Right ventricle myocardium inferior (tissue), 1 donor: ENCODE results near the gene FER. TPM values are rescaled to one million over a fixed set of nuclear protein-coding genes. Genes with fewer than 3 reads are reported as not detected.

Experiments used
- ATAC-seq: fragments of 200-7000 bp; cut with Tn5 transposase; one replicate; pipeline ENCODE4 v1.9.1; 2020; ENCODE audit warnings: mild to moderate bottlenecking, moderate library complexity
- DNase-seq: peaks from one replicate; pipeline ENCODE4 v3.0.0; 2021; ENCODE audit errors: missing footprints
- intact Hi-C: fragments of 100-400 bp; cut with DNase I; formaldehyde crosslinking; loops from one replicate; pipeline ENCODE4 v1.11.0; 2022
- total RNA-seq: library from RNA; stranded (reverse); fragmentation: NEBNext Ultra II Directional; extraction: Animal tissue kit (Norgen Biotek cat#: 25700); gene quantifications from one replicate; pipeline ENCODE4 v1.2.1, GENCODE V29; 2021
- donor health status: DM: no; HTN: yes; CAD: no; lungs with severe emphysema.

Gene FER
- total RNA-seq, 1 donor from 2014 or later: 11.8 TPM

DNA sequence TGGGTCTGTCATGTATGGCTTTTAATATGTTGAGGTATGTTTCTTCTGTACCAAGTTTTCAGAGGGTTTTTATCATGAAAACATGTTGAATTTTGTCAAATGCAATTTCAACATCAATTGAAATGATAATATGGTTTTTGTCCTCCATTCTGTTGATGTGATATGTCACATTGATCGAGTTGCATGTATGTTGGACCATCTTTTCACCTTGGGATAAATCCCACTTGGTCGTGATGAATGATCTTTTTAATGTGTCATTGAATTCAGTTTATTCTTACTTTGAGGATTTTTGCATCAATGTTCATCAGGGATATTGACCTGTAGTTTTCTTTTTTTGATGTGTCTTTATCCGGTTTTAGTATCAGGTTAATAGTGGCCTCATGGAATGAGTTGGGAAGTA lies 373.5 kb downstream of the FER start:
- intact Hi-C loops: no loop called here
- no peak for DNase-seq
- no peak for ATAC-seq

DNA sequence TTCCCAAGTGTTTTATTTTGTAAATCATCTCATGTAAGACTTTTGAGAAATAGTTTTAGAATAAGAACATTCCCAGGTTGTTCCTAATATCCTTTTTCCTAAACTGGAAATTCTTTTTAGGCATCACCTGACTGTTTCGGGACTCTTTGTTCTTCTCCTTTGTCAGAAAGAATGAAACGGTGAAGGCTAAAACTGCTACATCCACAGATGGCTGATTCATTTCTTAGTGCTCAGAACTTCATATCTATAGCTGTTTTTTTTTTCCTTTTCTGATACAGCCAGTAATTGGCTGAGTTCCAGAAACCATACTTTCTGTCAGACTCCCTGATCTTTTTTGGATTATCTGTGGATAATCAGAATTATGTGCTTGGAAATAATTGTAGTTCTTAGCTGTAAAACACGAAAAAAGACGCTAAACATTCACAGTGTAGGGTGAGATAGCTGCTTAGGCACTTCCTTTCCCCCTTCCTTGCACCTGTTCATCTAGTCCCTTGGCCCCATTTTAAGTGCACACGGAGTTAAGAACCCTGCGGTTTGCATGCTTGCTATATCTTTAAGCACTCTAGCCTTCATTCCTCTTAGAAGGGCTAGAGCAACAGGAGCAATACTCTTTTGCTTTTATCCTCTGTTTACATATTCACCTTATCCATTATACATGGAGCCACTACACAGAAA lies 378.2 kb downstream of the FER start:
- intact Hi-C loops: no loop called here
- no peak for DNase-seq
- ATAC-seq: no peak

GRCh38 chr5:109126481-109126880 lies 378.8 kb downstream of the FER start:
- intact Hi-C loops: no loop called here
- DNase-seq: no peak
- no peak for ATAC-seq

DNA sequence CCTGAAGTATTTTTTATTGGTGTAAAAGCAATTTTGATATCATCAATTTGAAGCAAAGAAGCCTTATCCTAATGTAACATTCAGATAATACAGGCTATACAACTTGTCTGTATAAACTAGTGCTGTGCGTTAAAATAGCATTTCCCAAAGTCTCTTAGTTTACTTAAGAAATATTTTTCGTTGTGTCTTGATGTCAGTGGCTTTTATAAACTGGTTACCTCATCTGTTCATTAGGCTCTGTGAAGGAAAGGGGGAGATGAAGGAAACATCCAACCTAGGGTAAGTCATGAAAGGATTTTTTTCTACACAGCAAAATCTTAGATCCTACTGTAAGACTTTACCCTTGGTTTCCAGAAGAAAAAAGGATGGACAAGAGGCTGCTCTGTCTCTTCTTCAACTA lies 389.2 kb downstream of the FER start:
- no peak for DNase-seq
- no peak for ATAC-seq
- intact Hi-C loops: no loop called here

DNA sequence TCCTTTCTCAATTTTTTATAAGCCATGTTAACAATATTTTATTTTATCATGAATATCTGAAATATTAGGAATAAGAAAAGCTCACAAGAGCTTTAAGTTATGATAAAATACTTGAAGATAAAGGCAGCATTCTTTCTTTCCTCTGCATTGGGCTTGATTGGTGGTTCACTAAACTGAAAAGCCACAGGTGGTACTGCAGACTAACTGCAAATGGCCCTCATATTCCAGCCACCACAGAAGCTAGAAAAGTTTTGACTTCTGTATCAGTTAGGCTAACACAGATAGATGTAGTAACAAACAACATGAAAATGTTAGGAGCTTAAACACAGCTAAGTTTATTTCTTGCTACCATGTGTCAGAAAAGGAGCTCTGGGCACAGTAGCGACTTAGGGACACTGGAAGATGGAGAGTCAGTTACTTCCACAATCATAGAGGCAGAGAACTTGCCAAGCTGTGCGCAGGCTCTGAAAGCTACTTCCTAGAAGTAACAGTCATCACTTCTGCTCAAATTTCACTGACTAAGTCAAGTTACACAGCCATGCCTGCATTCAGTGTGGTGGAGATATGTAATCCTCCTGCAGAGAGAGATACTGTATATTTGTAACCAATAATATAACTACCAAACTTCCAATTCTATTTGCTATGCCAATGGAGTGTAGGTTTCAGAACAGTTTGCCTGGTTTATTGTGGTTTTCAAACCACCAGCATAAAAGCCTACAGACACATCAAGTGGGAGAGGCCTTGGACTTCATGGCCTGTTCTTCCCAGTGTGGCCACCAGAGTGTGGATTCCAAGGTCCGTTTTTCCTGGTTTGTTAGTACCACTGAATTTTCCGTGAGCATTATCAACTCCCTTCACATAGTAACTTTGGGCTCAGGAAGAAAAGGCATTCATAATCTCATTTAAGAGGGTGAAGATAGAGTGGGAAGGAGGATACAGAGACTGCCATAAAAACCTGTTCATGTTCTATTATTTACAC lies 393.8 kb downstream of the FER start:
- DNase-seq: no peak
- intact Hi-C loops: no loop called here
- ATAC-seq: no peak

DNA sequence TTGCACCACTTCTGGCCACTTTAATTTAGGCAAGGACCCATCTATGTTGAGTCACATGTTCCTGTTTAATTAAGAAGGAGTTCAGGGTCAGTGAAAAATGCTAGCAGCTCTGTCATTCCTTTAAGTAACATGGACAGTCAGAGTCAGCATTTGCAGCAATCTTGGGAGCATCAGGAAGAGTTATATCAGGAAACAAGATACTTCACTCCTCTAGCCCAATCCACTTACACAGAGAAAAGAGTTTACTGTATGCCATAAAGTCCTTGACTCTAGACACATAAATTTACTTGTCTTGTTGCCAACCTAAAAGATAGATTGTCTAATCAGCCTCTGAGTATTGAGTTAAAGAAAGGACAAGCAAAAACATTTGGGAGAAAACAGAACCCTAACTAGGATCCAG lies 395.3 kb downstream of the FER start:
- ATAC-seq (no peak), DNase-seq (no peak)
- intact Hi-C loops: no loop called here

GRCh38 chr5:109145139-109145538 lies 397.4 kb downstream of the FER start:
- ATAC-seq (no peak), DNase-seq (no peak)
- intact Hi-C loops: no loop called here

DNA sequence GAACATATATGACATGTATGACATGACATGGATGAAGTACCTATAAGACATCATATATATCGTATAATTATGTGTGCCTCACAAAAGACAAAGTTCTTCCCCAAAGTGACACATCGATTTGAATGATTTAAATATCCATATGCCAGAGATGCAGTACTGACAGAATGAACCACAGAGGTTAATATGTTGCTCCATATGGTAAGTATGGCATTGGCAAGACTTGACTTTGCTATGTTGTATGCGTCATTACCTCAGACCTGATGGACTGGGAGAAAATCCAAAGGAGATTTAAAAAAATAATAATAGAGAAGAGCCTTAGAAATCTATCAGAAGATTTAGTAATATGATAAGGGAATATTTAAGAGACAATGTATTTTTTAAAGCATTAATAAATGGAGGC lies 398.9 kb downstream of the FER start:
- intact Hi-C loops: no loop called here
- no peak for DNase-seq
- ATAC-seq: no peak

GRCh38 chr5:109152565-109152964 lies 404.9 kb downstream of the FER start:
- ATAC-seq: no peak
- no peak for DNase-seq
- intact Hi-C loops: no loop called here

- ATAC-seq: no peak
- intact Hi-C loops: no loop called here
- DNase-seq: no peak
Observed at GRCh38 chr5:109155625-109156024, 407.9 kb downstream of the FER start.

- intact Hi-C loops: no loop called here
- ATAC-seq: no peak
Observed at GRCh38 chr5:109156885-109157284, 409.2 kb downstream of the FER start.

GRCh38 chr5:109160468-109160867 lies 412.8 kb downstream of the FER start:
- intact Hi-C loops: no loop called here
- DNase-seq (no peak), ATAC-seq (no peak)

More at GRCh38 chr5:109156885-109157284, 409.2 kb downstream of the FER start:
- no peak for DNase-seq

- DNase-seq (no peak), ATAC-seq (no peak)
- intact Hi-C loops: no loop called here
Observed at GRCh38 chr5:109161914-109162683, 414.4 kb downstream of the FER start.

DNA sequence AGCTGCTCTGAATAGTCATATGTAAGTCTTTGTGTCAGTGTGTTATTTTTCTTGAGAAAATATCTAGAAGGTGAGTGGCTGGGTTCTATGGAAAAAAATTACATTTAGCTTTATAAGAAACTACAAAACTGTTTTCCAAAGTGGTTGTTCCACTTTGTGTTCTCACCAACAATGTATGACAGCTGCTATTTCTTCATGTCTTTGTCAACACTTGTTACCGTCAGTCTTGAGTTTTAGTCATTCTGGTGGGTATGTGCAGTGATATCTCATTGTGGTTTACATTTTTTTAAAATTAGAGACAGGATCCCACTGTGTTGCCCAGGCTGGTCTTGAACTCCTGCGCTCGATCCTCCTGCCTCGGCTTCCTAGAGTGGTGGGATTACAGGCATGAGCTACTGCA lies 415.6 kb downstream of the FER start:
- ATAC-seq (no peak), DNase-seq (no peak)
- intact Hi-C loops: no loop called here

GRCh38 chr5:109164001-109164400 lies 416.3 kb downstream of the FER start:
- intact Hi-C loops: no loop called here
- DNase-seq (no peak), ATAC-seq (no peak)

- no peak for ATAC-seq
- intact Hi-C loops: no loop called here
- DNase-seq: no peak
Observed at GRCh38 chr5:109167586-109167985, 419.9 kb downstream of the FER start.

DNA sequence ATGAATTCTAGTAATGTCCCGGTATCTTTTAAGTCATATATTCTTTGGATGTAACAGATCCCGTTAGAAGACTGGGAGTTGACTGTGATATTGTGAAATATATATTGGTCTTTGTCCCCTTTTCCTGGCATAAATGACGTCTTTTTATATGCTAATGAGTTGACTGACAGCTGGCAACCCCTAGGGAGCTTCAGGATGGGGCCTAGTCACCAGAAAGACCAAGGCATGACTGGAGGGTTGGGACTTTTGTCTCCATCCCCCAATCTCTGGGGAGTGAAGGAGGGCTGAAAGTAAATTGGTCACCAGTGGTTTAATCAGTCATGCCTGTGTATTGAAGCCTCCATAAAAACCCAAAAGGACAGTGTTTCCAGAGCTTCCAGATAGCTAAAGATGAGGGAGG lies 420.5 kb downstream of the FER start:
- DNase-seq: no peak
- no peak for ATAC-seq
- intact Hi-C loops: no loop called here

DNA sequence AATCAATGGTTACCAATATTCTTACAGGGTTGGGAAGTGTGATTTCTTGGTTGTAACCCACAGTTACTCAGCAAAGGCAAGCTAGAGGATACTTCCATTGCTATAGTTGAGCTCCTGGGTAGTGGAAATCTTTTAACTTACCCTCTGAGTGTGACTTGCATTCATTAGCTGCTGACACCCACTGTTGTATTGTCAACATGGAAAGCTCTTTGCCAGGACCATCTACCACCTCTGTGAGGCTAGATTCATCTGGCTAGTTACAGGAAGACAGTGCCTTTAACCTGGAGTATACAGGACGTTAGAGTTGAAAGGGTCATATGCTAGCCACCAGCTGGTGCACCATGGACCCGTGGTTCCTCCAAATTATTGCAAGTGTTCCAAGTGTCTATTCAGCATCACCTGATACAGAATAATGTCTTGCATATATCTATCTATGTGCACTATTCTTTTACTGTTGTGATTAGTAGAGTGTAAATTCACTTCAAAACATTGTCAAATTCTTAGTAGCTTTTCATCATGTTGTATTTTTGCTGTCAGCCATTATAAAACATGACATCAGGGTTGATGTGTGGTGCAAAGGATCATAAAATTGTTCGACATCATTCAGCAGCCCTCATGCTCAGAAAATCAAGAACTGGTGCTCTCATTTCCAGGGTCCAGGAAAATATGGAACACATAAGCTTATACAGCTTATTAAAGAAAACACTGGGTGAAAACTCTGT lies 423.1 kb downstream of the FER start:
- no peak for DNase-seq
- intact Hi-C loops: no loop called here

More for the DNA sequence above, 423.1 kb downstream of the FER start:
- no peak for ATAC-seq
